ENCODE measurements around the gene CHD1. TPM values are rescaled to one million over a fixed set of nuclear protein-coding genes. Genes with fewer than 3 reads are reported as not detected.
A peak's percentile ranks its signal among the peaks of the same experiment; 100 is the strongest.

CHD1 gene
- total RNA-seq, 4 donors from 2014 or later = 51.4 to 83.0 (median 63.8) TPM

GRCh38 chr5:98836175-98836574 lies 92.6 kb downstream of the CHD1 start:
- Histone ChIP-seq H3K4me1 (no peaks in the 10 kb centered on the region), H3K9me3 (no peaks in the 10 kb centered on the region), H3K4me3 (replicated peaks in 1 of 3) (no peak overlapping the region), H3K36me3 (no peaks in the 10 kb centered on the region), H3K27me3 (no peaks in the 10 kb centered on the region), H3K27ac (no peak overlapping the region)
- no peak for TF ChIP-seq POLR2A (IDR thresholded peaks at IDR 0.05)
- no peak for TF ChIP-seq CTCF (IDR thresholded peaks at IDR 0.05)
- intact Hi-C loops (cut with DNase I) = no loop called here
- no peak for DNase-seq
- 86 to 94% methylated on average over 5 of the region's 5 CpGs for WGBS, 2 donors

- H3K27ac ChIP-seq = no peak overlapping the region
- H3K27me3 ChIP-seq = no peaks in the 10 kb centered on the region
- no peaks in the 10 kb centered on the region for H3K4me1 ChIP-seq
- no peaks in the 10 kb centered on the region for H3K36me3 ChIP-seq
- DNase-seq = no peak
- WGBS, 2 donors = 72 to 76% methylated on average over 7 of the region's 7 CpGs
- TF ChIP-seq POLR2A (IDR thresholded peaks at IDR 0.05) (no peak), CTCF (IDR thresholded peaks at IDR 0.05) (no peak)
- intact Hi-C loops (cut with DNase I) = no loop called here
- no peaks in the 10 kb centered on the region for H3K9me3 ChIP-seq
- H3K4me3 ChIP-seq (replicated peaks in 1 of 3) = no peak overlapping the region
Measured at GRCh38 chr5:98827588-98828284, 101.1 kb downstream of the CHD1 start.

- Histone ChIP-seq H3K27me3 (no peaks in the 10 kb centered on the region), H3K9me3 (no peaks in the 10 kb centered on the region), H3K4me3 (replicated peaks in 1 of 3) (no peak overlapping the region), H3K4me1 (no peaks in the 10 kb centered on the region), H3K27ac (no peak overlapping the region), H3K36me3 (no peaks in the 10 kb centered on the region)
- intact Hi-C loops (cut with DNase I) = no loop called here
- no peak for DNase-seq
- TF ChIP-seq POLR2A (IDR thresholded peaks at IDR 0.05) (no peak), CTCF (IDR thresholded peaks at IDR 0.05) (peak in 4 of 6 experiments; percentile 42 to 72 (median 59))
- 21 to 22% methylated on average over 1 of the region's 1 CpG for WGBS, 2 donors
Measured at GRCh38 chr5:98827161-98827560, 101.6 kb downstream of the CHD1 start.

GRCh38 chr5:98825582-98826375 lies 103.0 kb downstream of the CHD1 start:
- Histone ChIP-seq H3K9me3 (no peaks in the 10 kb centered on the region), H3K27me3 (no peaks in the 10 kb centered on the region), H3K4me1 (no peaks in the 10 kb centered on the region), H3K27ac (no peak overlapping the region), H3K4me3 (replicated peaks in 1 of 3) (no peak overlapping the region), H3K36me3 (no peaks in the 10 kb centered on the region)
- intact Hi-C loops (cut with DNase I) = no loop called here
- no peak for TF ChIP-seq POLR2A (IDR thresholded peaks at IDR 0.05)
- no peak for TF ChIP-seq CTCF (IDR thresholded peaks at IDR 0.05)
- no peak for DNase-seq
- 92 to 94% methylated on average over 4 of the region's 4 CpGs for WGBS, 2 donors

All from thyroid gland (tissue), 4 donors.